ENCODE data around the gene PLCL1.

Gene PLCL1

DNA sequence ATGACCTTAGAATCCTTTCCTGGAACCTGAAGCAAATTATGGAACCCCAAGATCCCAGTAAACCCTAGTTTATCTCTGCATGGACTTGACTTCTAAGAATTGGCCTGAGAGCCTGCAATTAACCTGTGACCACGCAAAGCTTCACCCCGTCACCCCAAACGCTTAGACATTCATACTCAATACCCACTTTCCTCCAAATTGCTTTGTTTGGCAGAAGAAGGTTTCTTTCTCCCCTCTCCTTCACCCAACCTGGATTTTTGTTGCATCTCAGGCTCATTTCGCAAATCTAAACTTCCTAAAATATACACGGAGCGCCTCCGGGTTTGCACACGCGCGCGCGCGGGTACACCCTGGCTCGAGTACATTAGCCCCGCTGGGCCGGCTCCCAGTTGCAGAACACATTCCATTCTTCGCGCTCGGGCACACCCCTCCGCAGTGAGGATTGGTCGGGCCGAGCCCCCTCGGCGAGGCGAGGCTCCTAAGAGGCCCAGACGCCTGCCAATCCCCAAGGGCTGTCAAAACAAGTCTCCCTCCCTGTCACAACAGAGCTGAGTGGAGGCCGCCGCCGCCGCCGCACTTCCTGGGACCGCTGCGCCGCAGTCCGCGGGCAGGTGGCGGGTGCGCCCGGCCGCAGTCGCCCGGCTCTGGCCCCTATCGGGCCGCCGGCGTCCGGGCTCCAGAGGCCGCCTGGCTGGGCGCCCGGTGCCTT, at the start of gene PLCL1:
Gene PLCL1, plus strand, starts transcription at position 545 of the 709 bp plus-strand sequence.
- peak; percentile 92 for DNase-seq (ENCODE audit: low spot score)
- TF ChIP-seq, protein P1, sequence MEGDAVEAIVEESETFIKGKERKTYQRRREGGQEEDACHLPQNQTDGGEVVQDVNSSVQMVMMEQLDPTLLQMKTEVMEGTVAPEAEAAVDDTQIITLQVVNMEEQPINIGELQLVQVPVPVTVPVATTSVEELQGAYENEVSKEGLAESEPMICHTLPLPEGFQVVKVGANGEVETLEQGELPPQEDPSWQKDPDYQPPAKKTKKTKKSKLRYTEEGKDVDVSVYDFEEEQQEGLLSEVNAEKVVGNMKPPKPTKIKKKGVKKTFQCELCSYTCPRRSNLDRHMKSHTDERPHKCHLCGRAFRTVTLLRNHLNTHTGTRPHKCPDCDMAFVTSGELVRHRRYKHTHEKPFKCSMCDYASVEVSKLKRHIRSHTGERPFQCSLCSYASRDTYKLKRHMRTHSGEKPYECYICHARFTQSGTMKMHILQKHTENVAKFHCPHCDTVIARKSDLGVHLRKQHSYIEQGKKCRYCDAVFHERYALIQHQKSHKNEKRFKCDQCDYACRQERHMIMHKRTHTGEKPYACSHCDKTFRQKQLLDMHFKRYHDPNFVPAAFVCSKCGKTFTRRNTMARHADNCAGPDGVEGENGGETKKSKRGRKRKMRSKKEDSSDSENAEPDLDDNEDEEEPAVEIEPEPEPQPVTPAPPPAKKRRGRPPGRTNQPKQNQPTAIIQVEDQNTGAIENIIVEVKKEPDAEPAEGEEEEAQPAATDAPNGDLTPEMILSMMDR (IDR thresholded peaks at IDR 0.05; ENCODE audit: extremely low read depth, missing control alignments), result no peak

DNA sequence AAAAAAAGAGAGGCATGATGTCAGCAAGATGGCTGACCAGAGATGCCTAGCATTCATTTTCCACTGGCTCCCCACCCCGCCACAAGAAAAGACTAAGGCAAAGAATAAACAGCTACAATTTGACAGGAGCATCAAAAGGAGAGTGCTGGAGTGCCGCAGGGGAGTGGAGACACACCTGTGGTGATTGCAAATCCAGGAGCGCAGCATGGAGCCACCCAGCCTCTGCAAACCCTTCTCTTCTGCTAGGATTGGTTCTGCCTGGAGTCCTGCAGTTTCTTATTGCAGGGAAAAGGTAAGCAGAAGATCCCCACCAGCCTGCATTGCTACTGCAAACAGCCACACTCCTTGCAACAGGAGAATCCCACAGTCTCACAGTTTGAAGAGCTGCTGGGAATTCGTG, 45.4 kb upstream of the PLCL1 start:
- DNase-seq (ENCODE audit: low spot score), result no peak
- TF ChIP-seq, protein P1 (IDR thresholded peaks at IDR 0.05; ENCODE audit: extremely low read depth, missing control alignments), result no peak

DNA sequence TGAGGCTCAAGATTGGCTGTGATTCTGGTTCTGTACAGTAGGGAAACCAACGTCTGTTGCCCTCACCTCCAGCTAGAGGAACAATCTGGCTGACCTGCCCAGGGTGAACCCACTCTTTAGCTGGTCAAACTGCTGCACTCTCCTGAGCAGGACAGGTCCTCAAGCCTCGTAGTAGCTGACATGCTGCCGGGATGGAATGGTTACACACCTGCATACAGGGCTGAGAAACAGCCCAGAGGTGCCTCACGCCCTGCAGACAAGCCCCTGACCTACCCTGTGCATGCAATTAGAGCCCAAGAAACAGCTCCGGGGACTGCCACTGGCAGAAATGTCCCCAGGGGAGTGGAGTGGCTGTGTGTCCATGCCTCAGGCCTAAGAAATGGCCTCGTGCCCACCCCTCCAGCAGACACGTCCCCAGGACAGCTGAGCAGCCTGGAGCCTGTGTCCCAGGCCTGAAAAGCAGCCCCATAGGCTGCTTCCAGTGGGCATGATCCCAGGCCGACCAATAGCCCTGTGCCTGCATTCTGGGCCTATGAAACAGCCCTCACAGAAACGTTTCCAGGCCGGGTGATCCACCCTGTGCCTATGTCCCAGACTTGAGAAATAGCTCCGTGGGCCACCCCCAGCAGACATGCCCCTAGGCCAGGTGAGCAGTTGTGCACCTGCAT, 44.6 kb upstream of the PLCL1 start:
- TF ChIP-seq, protein P1 (IDR thresholded peaks at IDR 0.05; ENCODE audit: extremely low read depth, missing control alignments), result no peak
- no peak for DNase-seq (ENCODE audit: low spot score)

DNA sequence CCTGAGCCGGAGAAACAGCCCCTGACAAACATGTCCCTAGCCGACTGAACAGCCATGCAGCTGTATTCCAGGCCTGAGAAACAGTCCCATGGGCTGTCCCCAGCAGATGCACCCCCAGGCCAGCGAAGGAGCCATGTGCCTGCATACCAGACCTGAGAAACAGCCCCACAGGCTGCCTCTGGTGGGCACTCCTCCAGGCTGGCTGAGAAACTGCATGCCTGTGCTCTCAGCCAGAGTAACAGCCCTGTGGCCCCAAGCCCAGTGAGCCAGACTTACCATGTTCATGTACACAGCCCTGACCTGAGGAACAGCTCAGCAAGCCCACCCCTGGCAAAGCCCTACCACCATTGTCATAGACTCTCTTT, 44.1 kb upstream of the PLCL1 start:
- DNase-seq (ENCODE audit: low spot score), result no peak
- TF ChIP-seq, protein P1 (IDR thresholded peaks at IDR 0.05; ENCODE audit: extremely low read depth, missing control alignments), result no peak

DNA sequence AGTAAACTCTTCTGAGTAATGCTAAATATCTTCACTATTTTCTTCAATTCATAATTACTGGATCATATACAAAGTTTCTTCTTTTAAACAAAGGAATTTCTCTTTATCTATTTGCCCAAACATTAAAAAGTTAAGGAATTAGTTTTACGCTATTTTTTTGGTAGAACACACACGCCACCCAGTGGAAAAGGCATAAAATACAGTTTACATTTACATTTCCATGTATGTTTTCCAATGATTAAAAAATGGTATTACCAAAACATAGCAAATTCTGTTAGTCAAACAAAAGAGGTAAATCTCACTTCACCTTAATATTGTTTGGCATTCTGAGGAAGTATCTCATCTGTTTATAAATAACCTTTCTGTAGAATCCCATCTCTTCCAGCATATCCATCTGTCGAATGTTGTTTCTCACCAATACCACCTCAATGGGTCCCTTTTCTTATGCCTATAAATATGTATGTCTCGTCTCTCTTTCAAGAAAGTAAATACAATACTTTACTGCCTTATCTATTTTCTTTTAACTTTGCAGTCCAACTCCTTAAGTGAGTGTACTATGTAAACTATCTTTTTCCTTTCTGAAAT, 26.5 kb upstream of the PLCL1 start:
- DNase-seq (ENCODE audit: low spot score), result peak; percentile 43
- TF ChIP-seq, protein P1 (IDR thresholded peaks at IDR 0.05; ENCODE audit: extremely low read depth, missing control alignments), result peak; percentile 45

DNA sequence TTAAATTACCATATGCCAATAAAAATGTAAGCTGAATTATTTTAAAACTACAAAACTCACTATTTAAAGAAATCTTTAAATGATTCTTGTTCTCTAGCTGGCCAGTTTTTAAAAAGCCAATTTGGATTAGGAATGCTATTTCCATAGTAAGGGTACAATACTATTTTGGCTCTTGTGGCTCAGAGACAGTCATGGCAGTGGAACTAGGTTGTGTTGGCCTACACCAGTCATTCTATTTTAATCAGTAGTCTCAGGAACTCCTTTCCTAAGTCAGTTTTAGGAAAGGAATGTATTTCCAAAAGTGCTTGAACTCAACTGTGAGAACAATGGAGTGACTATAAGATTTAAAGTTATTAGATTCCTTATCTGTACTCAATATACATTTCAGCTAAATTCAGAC, 25.1 kb upstream of the PLCL1 start:
- no peak for DNase-seq (ENCODE audit: low spot score)
- TF ChIP-seq, protein P1 (IDR thresholded peaks at IDR 0.05; ENCODE audit: extremely low read depth, missing control alignments), result no peak

DNA sequence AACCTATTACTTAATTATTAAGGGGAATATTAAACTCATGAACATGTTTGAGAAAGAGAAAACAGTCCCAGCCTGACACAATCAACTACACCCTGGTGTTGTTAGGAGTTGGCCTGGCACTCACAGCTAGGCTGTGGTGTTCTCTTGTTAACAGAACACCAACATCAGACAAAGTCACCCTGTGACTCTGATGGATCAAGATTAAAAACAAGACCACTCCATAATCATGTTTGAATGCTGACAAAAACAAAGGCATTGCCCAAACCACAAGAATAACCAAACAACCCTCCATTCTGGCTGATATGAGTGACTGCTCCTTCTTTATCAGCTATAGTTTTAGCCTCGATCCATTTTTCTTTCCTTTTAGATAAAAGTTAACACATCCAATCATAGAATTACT, 22.3 kb upstream of the PLCL1 start:
- DNase-seq (ENCODE audit: low spot score), result no peak
- TF ChIP-seq, protein P1 (IDR thresholded peaks at IDR 0.05; ENCODE audit: extremely low read depth, missing control alignments), result no peak
